Activated CD8-positive, alpha-beta memory T cell treated with anti-CD3 and anti-CD28 coated beads, Interleukin-2, amount 50 U/mL, for 24 hours (primary cell): ENCODE measurements around the gene PSMA3.
A peak's percentile ranks its signal among the peaks of the same experiment; 100 is the strongest.

Experiments used
- DNase-seq: peaks from one replicate; pipeline ENCODE4 v3.0.0-alpha.2; 2020; ENCODE audit errors: extremely low read depth

PSMA3 gene

GRCh38 chr14:58272588-58273372 lies 28.1 kb downstream of the PSMA3 start:
- no peak for DNase-seq

DNA sequence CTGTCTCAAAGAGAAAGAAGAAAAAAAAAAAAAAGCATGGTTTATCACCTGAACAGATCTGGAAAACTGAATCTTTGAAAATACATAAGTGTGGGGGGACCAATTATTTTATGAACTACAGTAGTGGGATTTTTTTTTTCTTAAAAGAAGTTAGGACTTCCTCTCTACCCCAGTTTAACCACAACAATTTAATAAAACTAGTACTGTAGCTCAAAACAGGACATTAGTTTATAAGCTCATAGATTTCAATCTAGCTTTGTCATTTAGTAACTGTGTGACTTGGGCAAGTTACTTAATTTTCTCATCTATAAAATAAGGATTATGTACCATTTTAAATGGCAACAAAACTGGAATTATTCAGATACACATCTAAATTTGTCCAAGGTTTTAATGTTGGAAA lies 30.2 kb downstream of the PSMA3 start:
- DNase-seq = no peak

GRCh38 chr14:58275527-58276190 lies 31.0 kb downstream of the PSMA3 start:
- DNase-seq = no peak

- no peak for DNase-seq
These were observed 31.6 kb downstream of the PSMA3 start for GRCh38 chr14:58276208-58276607.

DNA sequence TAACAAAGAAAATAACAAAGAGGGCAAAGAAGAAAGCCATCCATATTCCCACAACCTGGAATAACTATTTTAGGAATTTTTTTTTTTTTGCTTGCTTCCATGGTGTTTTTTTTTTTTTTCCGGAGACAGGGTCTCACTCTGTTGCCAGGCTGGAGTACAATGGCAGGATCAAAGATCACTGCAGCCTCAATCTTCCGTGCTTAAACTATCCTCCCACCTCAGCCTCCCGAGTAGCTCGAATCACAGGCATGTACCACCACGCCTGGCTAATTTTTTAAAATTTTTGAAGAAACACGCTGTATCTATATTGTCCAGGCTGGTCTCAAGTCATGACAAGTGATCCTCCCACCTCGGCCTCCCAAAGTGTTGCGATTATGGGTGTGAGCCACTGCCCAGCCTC lies 33.5 kb downstream of the PSMA3 start:
- DNase-seq = no peak

GRCh38 chr14:58280954-58281787 lies 36.5 kb downstream of the PSMA3 start:
- DNase-seq = no peak

- DNase-seq = no peak
These were observed 37.3 kb downstream of the PSMA3 start for GRCh38 chr14:58281969-58282368.

- no peak for DNase-seq
These were observed 38.4 kb downstream of the PSMA3 start for GRCh38 chr14:58282925-58283593.

DNA sequence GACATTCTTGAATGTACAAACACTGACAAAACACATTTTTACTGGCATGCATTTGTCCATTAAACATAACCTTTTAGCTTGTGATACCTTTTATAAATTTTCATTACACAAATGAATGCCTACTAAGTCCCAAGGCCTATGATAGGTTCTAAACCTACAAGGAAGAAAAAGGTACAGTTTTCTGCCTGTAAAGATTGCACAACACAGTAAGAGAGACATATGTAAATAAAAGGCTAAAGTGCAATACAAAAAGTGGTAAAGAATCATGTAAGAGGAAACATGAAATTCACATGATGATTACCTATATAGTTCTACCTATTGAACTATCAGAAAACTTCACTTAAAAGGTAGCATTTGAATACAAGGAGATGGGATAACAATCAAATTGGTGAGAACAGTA lies 39.1 kb downstream of the PSMA3 start:
- no peak for DNase-seq

- DNase-seq = no peak
These were observed 40.5 kb downstream of the PSMA3 start for GRCh38 chr14:58285132-58285531.

GRCh38 chr14:58287607-58288042 lies 43.0 kb downstream of the PSMA3 start:
- no peak for DNase-seq

- no peak for DNase-seq
These were observed 43.6 kb downstream of the PSMA3 start for GRCh38 chr14:58288106-58288792.

GRCh38 chr14:58291646-58292045 lies 47.0 kb downstream of the PSMA3 start:
- no peak for DNase-seq

DNA sequence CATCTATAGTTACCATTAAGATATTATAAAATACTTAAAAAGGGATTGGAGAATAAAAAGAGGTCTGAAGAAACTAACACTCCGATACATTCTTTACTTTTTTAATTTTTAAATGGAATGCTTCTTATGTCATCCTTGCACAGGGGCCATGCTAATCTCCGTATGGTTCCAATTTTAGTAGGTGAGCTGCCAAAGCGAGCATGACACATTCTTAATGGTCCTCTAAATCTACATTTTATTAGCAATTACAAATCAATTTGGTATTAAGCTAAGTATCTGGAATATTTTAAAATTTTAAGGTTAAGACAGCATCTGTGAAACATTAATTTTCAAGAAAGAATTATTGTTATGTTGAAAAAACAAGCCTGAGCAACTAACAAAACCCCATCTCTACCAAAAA lies 47.5 kb downstream of the PSMA3 start:
- DNase-seq = no peak

DNA sequence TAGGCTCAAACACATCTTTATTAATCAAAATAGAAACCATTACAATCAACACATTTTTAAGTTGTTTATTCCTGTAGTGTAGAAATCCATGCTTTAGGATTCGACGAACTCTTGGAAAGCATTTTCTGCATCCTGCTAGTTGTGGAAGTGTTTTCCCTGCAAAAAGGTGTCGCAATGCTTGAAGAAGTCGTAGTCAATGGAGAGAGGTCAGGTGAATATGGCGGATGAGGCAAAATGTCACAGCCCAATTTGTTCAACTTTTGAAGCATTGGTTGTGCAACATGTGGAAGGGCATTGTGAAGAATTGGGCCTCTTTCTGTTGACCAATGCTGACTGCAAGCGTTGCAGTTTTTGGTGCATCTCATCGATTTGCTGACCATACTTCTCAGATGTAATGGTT lies 49.6 kb downstream of the PSMA3 start:
- DNase-seq = no peak

- no peak for DNase-seq
These were observed 52.1 kb downstream of the PSMA3 start for GRCh38 chr14:58296726-58297125.

- DNase-seq = no peak
These were observed 52.7 kb downstream of the PSMA3 start for GRCh38 chr14:58297412-58297761.

DNA sequence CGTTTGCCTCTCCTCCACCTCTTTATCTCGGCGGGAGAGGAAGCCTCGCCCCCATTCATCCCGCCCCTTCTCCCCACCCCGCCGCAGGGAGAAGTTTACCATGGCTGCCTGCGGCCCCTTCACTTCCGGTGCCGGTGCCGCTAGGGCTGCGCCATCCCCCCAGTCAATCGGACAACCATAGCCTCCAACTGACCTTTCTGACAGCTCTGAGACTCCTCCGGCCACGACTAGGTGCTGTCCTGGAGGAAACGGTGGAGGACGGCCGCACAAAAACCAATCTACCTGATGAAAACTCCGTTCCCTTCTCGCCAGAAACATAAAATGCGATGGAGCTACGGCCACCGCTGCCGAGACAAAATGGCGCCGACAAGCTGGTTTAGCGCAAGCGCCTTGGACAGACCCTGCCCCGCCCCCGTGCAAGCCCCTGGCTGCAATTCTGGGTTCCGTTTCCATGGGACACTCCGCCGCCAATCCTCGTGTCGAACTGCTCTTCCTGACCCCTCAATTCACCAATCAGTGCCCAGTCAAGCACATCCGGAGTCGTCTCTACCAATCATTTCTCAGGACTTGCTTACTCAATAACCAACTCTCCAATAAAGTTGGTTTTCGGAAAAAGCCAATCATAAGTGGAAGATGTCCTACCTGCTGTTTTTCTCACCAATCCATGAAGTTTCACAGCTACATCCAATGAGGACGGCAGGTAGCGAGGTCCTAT lies 53.3 kb downstream of the PSMA3 start:
- DNase-seq = peak; percentile 96

DNA sequence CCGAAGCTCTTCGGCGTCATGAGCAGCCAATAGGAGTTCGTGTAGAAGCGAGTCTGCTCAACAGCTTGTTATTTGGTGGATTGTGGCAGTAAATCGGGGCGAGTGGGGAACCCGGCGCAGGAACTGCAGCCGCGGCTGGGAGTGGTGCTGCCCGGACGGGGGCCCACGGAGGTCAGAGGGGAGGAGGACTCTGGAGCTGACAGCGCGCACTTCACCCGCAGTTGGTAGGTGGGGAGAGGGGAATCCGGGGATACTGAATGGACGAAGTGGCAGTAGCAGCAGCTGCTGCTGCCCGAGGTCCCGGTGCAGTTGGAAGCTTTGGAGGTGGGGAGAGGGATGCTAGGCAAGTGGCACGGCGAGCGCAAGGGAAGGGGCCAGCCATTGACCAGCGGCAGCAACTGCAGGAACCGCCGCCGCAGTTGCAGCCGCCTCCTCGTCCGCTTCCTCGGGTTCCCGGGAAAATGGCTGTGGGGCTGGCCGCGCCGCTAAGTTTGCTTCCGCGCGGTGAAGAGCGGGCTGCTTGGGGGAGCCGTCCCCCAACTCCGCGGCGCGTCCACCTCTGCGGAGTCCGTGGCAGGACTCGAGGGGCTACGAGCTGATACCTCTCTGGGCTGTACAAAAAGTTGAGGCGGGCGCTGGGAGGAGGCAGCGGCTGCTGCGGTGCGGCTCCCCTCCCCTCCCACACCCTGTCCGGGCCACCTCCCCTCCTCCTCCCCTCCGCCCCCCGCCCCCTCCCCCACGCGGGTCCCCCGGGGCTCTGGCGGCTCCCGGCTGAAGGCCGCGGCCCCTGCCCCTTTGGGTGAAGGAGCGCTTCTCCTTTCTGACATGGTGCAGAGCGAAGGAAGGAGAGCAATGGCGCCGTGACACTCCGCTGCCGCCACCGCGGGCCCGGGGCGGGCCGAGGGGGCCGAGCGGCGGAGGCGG lies 54.1 kb downstream of the PSMA3 start, which contains the start of gene ARID4A:
TSS of gene ARID4A (plus strand) at position 79 of the 924 bp plus-strand sequence. CDS start 1,300 bp downstream, outside the sequence.
- DNase-seq = no peak
